Activated naive CD4-positive, alpha-beta T cell treated with anti-CD3 and anti-CD28 coated beads, Interleukin-2, amount 50 U/mL, for 16 hours (primary cell): ENCODE results near the gene MRPS17.
A peak's percentile ranks its signal among the peaks of the same experiment; 100 is the strongest.

Experiments used
- DNase-seq: peaks from one replicate; pipeline ENCODE4 v3.0.0-alpha.2; 2020

MRPS17 gene

GRCh38 chr7:55951637-55952351 is at the start of gene MRPS17:
TSS of gene MRPS17 (plus strand) at chr7:55951877. CDS start at chr7:55953196, 1,319 bp downstream.
- peak; percentile 94 for DNase-seq

GRCh38 chr7:55903985-55904759 is 47.5 kb upstream of the MRPS17 start:
- no peak for DNase-seq

- no peak for DNase-seq
These were observed 38.9 kb upstream of the MRPS17 start for GRCh38 chr7:55912748-55913158.

GRCh38 chr7:55917771-55918170 is 33.9 kb upstream of the MRPS17 start:
- DNase-seq, result no peak

- no peak for DNase-seq
These were observed 23.5 kb upstream of the MRPS17 start for GRCh38 chr7:55928006-55928767.

- DNase-seq, result no peak
These were observed 20.1 kb upstream of the MRPS17 start for GRCh38 chr7:55931421-55932151.

GRCh38 chr7:55939514-55940123 is 12.1 kb upstream of the MRPS17 start:
- DNase-seq, result no peak

- DNase-seq, result no peak
These were observed 5.1 kb upstream of the MRPS17 start for GRCh38 chr7:55946545-55946944.

- DNase-seq, result peak; percentile 13
These were observed 635 bp downstream of the MRPS17 start for GRCh38 chr7:55952352-55952671.

GRCh38 chr7:55953707-55954475 is 2.2 kb downstream of the MRPS17 start:
- no peak for DNase-seq

- no peak for DNase-seq
These were observed 5.5 kb downstream of the MRPS17 start for GRCh38 chr7:55957190-55957589.

GRCh38 chr7:55962014-55962413 is 10.3 kb downstream of the MRPS17 start:
- no peak for DNase-seq

- DNase-seq, result no peak
These were observed 12.0 kb downstream of the MRPS17 start for GRCh38 chr7:55963584-55964168.

GRCh38 chr7:55964261-55965099 is 12.8 kb downstream of the MRPS17 start, which contains the start of gene NIPSNAP2:
TSS of gene NIPSNAP2 (plus strand) at chr7:55964585. CDS start at chr7:55964610, 25 bp downstream.
- peak; percentile 67 for DNase-seq

- no peak for DNase-seq
These were observed 13.4 kb downstream of the MRPS17 start for GRCh38 chr7:55965100-55965470.

- no peak for DNase-seq
These were observed 14.2 kb downstream of the MRPS17 start for GRCh38 chr7:55965805-55966421.

GRCh38 chr7:55966851-55967250 is 15.2 kb downstream of the MRPS17 start:
- DNase-seq, result no peak

GRCh38 chr7:55969391-55969790 is 17.7 kb downstream of the MRPS17 start:
- DNase-seq, result no peak

GRCh38 chr7:55970561-55970960 is 18.9 kb downstream of the MRPS17 start:
- DNase-seq, result no peak

- DNase-seq, result no peak
These were observed 19.3 kb downstream of the MRPS17 start for GRCh38 chr7:55970978-55971377.
